ENCODE measurements around the gene SNAP91. TPM values are rescaled to one million over a fixed set of nuclear protein-coding genes. Genes with fewer than 3 reads are reported as not detected.

SNAP91 gene
- total RNA-seq, 1 experiment from 2014 or later, result 1.3 TPM

GRCh38 chr6:83603551-83603950 is 105.3 kb downstream of the SNAP91 start:
- WGBS (ENCODE audit: extremely low coverage, insufficient read length, low lambda C conversion rate), result no CpG with 5 or more reads among the region's 2 CpGs
- Histone ChIP-seq H3K27ac (ENCODE audit: insufficient read length, low read depth, low read length) (no peak overlapping the region), H3K27me3 (ENCODE audit: insufficient read depth, low read length) (no peaks in the 10 kb centered on the region), H3K4me1 (ENCODE audit: insufficient read depth, low read length) (no peaks in the 10 kb centered on the region), H3K79me2 (ENCODE audit: insufficient read depth, low read length) (no peaks in the 10 kb centered on the region), H2BK5ac (ENCODE audit: insufficient read length, low read length) (no peak overlapping the region), H2AFZ (ENCODE audit: low read length) (no peak overlapping the region), H3K23ac (ENCODE audit: insufficient read length, low read depth, low read length) (no peak overlapping the region), H2AK5ac (ENCODE audit: insufficient read length, low read length) (no peak overlapping the region), H3K4me2 (ENCODE audit: insufficient read depth, insufficient read length, low read length) (no peak overlapping the region), H2BK120ac (ENCODE audit: low read depth, low read length, poor library complexity, severe bottlenecking) (no peak overlapping the region), H3K9ac (ENCODE audit: extremely low read depth, insufficient read length, low read length) (no peak overlapping the region), H2BK12ac (ENCODE audit: insufficient read length, low read depth, low read length) (no peak overlapping the region), H3K18ac (ENCODE audit: insufficient read length, low read depth, low read length) (no peak overlapping the region), H4K8ac (replicated peaks; ENCODE audit: insufficient read length, low read depth, low read length) (no peak overlapping the region), H3T11ph (ENCODE audit: low read length) (no peak overlapping the region), H4K5ac (ENCODE audit: insufficient read length, low read depth, low read length) (no peak overlapping the region), H2BK20ac (ENCODE audit: low read depth, low read length, poor library complexity, severe bottlenecking) (no peak overlapping the region), H3K23me2 (ENCODE audit: insufficient read length, low read depth, low read length, poor library complexity, severe bottlenecking) (no peaks in the 10 kb centered on the region), H2BK15ac (ENCODE audit: low read depth, low read length) (no peak overlapping the region), H3K14ac (ENCODE audit: insufficient read depth, low read length) (no peak overlapping the region), H4K91ac (ENCODE audit: insufficient read length, low read depth, low read length) (no peak overlapping the region), H3K79me1 (ENCODE audit: insufficient read depth, low read depth, low read length, poor library complexity, severe bottlenecking) (no peaks in the 10 kb centered on the region), H3K4ac (ENCODE audit: low read depth, low read length) (no peak overlapping the region), H3K56ac (ENCODE audit: insufficient read length, low read depth, low read length) (no peak overlapping the region), H3K9me3 (ENCODE audit: control insufficient read depth, low read depth, low read length) (no peaks in the 10 kb centered on the region), H4K20me1 (ENCODE audit: control insufficient read depth, insufficient read depth, insufficient read length) (no peaks in the 10 kb centered on the region)
- H3K4me1 Mint-ChIP-seq, result no peaks in the 10 kb centered on the region
- no peak for DNase-seq
- H3K4me3 Mint-ChIP-seq, result no peak overlapping the region
- no peak for TF ChIP-seq CTCF (conservative IDR thresholded peaks at IDR 0.05)
- no peaks in the 10 kb centered on the region for H3K36me3 Mint-ChIP-seq (ENCODE audit: insufficient read depth in 1 of 3, low read depth in 3 of 3)
- no peaks in the 10 kb centered on the region for H3K9me3 Mint-ChIP-seq
- no peak overlapping the region for H3K27ac Mint-ChIP-seq
- no peaks in the 10 kb centered on the region for H3K27me3 Mint-ChIP-seq (ENCODE audit: low read depth)
